Duodenal mucosa (tissue), 2 donors: ENCODE data around the gene SLC12A6.
"Not testable (repeated sequence)": the region's sequence is repeated elsewhere in the genome, so short reads cannot be mapped to it uniquely, and the experiment has no call there.

Experiments used
- H3K27ac ChIP-seq: one replicate; pipeline ENCODE4 v1.7.0; 2013; ENCODE audit warnings: low read depth, low read length
- H3K27me3 ChIP-seq, 2 donors: one replicate each; pipeline ENCODE4 v1.7.0; 2013; ENCODE audit warnings: low read length in 2 of 2, control low read depth in 1 of 2; ENCODE audit not compliant: insufficient read depth in 2 of 2, control insufficient read depth in 1 of 2
- H3K36me3 ChIP-seq, 2 donors: one replicate each; pipeline ENCODE4 v1.7.0; 2013; ENCODE audit warnings: low read length in 2 of 2, control low read depth in 1 of 2; ENCODE audit not compliant: insufficient read depth in 2 of 2, control insufficient read depth in 1 of 2
- H3K4me1 ChIP-seq, 2 donors: one replicate each; pipeline ENCODE4 v1.7.0; 2013; ENCODE audit warnings: low read length in 2 of 2, control low read depth in 1 of 2; ENCODE audit not compliant: insufficient read depth in 2 of 2, control insufficient read depth in 1 of 2
- H3K4me3 ChIP-seq, 2 donors: one replicate each; pipeline ENCODE4 v1.7.0; 2013; ENCODE audit warnings: low read length in 2 of 2, low read depth in 1 of 2
- H3K9ac ChIP-seq, 2 donors: one replicate each; pipeline ENCODE4 v1.7.0; 2013; ENCODE audit warnings: low read length in 2 of 2, low read depth in 1 of 2
- H3K9me3 ChIP-seq, 2 donors: one replicate each; pipeline ENCODE4 v1.7.0; 2013; ENCODE audit warnings: low read length in 2 of 2, control low read depth in 1 of 2; ENCODE audit not compliant: control insufficient read depth in 1 of 2

SLC12A6 gene

DNA sequence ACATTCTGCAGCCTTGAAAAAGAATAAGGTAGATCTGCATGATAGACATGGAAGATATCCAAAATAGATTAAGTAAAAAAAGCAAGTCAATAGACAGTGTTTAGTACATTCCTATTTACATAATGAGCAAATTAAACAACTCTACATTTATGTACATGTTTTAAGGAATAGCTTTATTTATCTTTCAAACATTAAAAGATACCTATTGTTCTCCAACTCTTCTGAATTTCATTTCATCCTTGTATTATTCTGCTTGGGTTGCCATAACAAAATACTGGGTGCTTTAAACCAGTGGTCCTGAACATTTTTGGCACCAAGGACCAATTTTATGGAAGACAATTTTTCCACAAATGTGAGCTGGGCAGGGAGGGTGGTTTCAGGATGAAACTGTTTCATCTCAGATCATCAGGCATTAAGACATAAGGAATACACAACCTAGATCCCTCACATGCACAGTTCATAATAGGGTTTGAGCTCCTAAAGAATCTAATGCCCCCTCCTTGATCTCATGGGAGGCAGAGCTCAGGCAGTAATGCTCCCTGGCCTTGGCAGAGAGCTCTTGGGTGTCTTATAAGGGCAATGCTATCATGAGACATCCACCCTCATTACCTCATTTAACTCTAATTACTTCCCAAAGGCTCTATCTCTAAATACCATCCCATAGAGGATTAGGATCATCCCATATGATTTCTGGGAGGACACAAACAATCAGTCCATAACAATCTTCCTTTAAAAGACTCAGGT is 120.9 kb downstream of the SLC12A6 start:
- H3K4me3 ChIP-seq = no peak overlapping the region
- H3K9me3 ChIP-seq = no peaks in the 10 kb centered on the region
- no peaks in the 10 kb centered on the region for H3K4me1 ChIP-seq
- H3K36me3 ChIP-seq = no peaks in the 10 kb centered on the region
- no peak overlapping the region for H3K27ac ChIP-seq
- H3K9ac ChIP-seq = no peak overlapping the region
- H3K27me3 ChIP-seq = no peaks in the 10 kb centered on the region

DNA sequence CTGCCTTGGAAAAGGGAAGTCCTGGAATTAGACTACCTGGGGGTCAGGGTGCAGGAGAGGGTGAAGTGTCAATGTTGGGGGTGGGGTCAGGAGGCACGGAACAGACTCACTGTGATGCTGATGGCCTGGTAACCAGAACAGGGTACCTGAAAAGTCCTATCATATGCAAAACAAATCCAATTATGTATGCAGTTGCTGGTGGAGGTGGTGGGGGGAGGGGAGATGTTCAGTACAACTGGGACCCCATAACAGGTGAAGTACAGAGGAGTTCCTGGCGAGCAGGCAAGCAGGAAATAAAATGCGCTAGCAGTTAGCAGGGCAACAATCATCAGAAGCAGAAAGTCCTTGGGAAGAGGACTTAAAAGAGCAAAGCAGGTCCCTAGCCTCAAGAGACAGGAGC is 123.4 kb downstream of the SLC12A6 start:
- Histone ChIP-seq H3K4me1 (no peaks in the 10 kb centered on the region), H3K4me3 (no peak overlapping the region), H3K9me3 (no peaks in the 10 kb centered on the region), H3K9ac (no peak overlapping the region), H3K36me3 (no peaks in the 10 kb centered on the region), H3K27ac (no peak overlapping the region), H3K27me3 (no peaks in the 10 kb centered on the region)

DNA sequence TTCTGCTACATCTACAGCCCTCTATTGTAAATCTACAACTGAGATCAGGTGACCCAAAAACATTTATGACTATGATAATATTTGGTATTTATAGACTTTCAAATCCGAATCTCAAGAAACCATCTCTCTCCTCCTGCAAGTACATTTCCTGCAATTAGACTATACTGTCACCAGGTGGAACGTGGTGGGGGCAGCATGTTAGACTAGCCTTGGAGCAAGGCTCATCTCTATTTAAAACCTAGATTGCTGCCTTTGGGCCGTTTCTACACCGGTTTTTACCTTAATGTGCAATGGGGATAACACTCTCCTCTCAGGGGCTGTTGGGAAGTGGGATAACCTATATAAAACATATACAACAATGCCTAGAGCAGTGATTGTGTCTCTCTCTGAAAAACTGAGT is 123.9 kb downstream of the SLC12A6 start:
- Histone ChIP-seq H3K27ac (no peak overlapping the region), H3K27me3 (no peaks in the 10 kb centered on the region), H3K36me3 (no peaks in the 10 kb centered on the region), H3K9me3 (no peaks in the 10 kb centered on the region), H3K4me1 (peaks cover 4% of the 10 kb centered on the region in 2 donors), H3K9ac (no peak overlapping the region), H3K4me3 (no peak overlapping the region)

- no peaks in the 10 kb centered on the region for H3K36me3 ChIP-seq
- H3K4me3 ChIP-seq = peak within 1 kb of the TSS; percentile 81 to 92
- H3K9ac ChIP-seq = peak within 1 kb of the TSS; percentile 34 to 89
- H3K4me1 ChIP-seq = peaks cover 6 to 10% of the 10 kb centered on the region in 2 donors
- H3K27me3 ChIP-seq = no peaks in the 10 kb centered on the region
- H3K27ac ChIP-seq = peak within 1 kb of the TSS; percentile 64
- H3K9me3 ChIP-seq = no peaks in the 10 kb centered on the region
Measured at GRCh38 chr15:34209421-34210282, 127.9 kb downstream of the SLC12A6 start, which contains the start of gene KATNBL1. Gene KATNBL1, minus strand, starts transcription at chr15:34210096. Its CDS starts 46,420 bp downstream, at chr15:34163676.

GRCh38 chr15:34206011-34206410 is 131.6 kb downstream of the SLC12A6 start:
- Histone ChIP-seq H3K27ac (no peak overlapping the region), H3K27me3 (no peaks in the 10 kb centered on the region), H3K9me3 (no peaks in the 10 kb centered on the region), H3K9ac (no peak overlapping the region), H3K4me1 (peaks cover 6 to 10% of the 10 kb centered on the region in 2 donors), H3K4me3 (no peak overlapping the region), H3K36me3 (no peaks in the 10 kb centered on the region)

GRCh38 chr15:34203936-34204335 is 133.6 kb downstream of the SLC12A6 start:
- Histone ChIP-seq H3K27me3 (no peaks in the 10 kb centered on the region), H3K4me1 (peaks cover 5 to 9% of the 10 kb centered on the region in 2 donors), H3K4me3 (no peak overlapping the region), H3K9ac (no peak overlapping the region), H3K9me3 (no peaks in the 10 kb centered on the region), H3K36me3 (no peaks in the 10 kb centered on the region), H3K27ac (no peak overlapping the region)

DNA sequence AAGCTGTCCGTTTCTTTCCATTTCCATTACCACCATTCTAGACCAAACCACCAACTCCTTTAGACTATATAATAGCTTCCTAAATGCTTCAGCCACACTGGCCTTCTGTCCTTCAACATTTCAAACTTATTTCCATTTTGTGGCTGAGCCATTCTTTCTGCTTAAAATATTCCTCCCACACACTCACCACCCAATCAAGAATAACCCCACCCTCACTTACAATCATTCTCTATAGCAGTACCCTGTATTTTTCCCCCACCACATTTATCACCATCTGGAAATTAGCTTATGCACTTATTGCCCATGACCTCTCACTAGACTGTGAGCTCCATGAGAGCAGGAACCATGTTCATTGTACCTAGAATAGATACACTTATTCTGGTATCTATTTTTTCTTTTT is 134.3 kb downstream of the SLC12A6 start:
- H3K9ac ChIP-seq = no peak overlapping the region
- no peaks in the 10 kb centered on the region for H3K36me3 ChIP-seq
- H3K4me3 ChIP-seq = no peak overlapping the region
- no peaks in the 10 kb centered on the region for H3K27me3 ChIP-seq
- no peaks in the 10 kb centered on the region for H3K9me3 ChIP-seq
- H3K27ac ChIP-seq = no peak overlapping the region
- peaks cover 0 to 3% of the 10 kb centered on the region in 2 donors for H3K4me1 ChIP-seq

- H3K4me1 ChIP-seq = not testable (repeated sequence)
Measured at GRCh38 chr15:34193272-34193671, 144.3 kb downstream of the SLC12A6 start.

DNA sequence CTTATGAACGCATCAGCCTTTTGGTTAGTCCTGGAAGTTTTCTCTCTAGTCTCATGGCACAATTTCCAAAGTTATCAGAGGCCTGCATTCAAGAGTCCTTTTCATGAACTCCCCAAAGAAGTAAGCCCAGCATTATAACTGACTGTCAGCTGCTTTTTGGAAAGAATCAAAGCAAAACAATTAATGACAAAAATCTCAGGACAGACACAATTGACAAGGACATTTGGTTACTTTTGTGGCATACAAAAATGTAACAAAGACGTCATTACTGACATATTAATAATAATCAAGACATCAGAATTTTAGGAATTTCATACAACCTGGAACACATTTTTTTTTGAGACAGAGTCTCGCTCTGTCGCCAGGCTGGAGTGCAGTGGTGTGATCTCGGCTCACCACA is 148.9 kb downstream of the SLC12A6 start:
- Histone ChIP-seq H3K27ac (no peak overlapping the region), H3K36me3 (no peaks in the 10 kb centered on the region), H3K4me3 (no peak overlapping the region), H3K4me1 (no peaks in the 10 kb centered on the region), H3K9me3 (no peaks in the 10 kb centered on the region), H3K9ac (no peak overlapping the region), H3K27me3 (no peaks in the 10 kb centered on the region)

More at GRCh38 chr15:34193272-34193671, 144.3 kb downstream of the SLC12A6 start:
- H3K27ac ChIP-seq, H3K4me3 ChIP-seq, H3K36me3 ChIP-seq, H3K27me3 ChIP-seq, H3K9ac ChIP-seq, H3K9me3 ChIP-seq: not testable (repeated sequence)

GRCh38 chr15:34185666-34186065 is 151.9 kb downstream of the SLC12A6 start:
- Histone ChIP-seq H3K9me3 (no peaks in the 10 kb centered on the region), H3K4me1 (no peaks in the 10 kb centered on the region), H3K27me3 (no peaks in the 10 kb centered on the region), H3K27ac (no peak overlapping the region), H3K4me3 (no peak overlapping the region), H3K36me3 (no peaks in the 10 kb centered on the region), H3K9ac (no peak overlapping the region)
